NOMO-1 (cell line): ENCODE results near the gene SAP30BP.

Source experiments
- DNase-seq, 2 experiments: peaks; one replicate each; lab custom pipeline; 2025; ENCODE audit not compliant: unreplicated experiment in 2 of 2; lab: John Stamatoyannopoulos, UW

SAP30BP gene

DNA sequence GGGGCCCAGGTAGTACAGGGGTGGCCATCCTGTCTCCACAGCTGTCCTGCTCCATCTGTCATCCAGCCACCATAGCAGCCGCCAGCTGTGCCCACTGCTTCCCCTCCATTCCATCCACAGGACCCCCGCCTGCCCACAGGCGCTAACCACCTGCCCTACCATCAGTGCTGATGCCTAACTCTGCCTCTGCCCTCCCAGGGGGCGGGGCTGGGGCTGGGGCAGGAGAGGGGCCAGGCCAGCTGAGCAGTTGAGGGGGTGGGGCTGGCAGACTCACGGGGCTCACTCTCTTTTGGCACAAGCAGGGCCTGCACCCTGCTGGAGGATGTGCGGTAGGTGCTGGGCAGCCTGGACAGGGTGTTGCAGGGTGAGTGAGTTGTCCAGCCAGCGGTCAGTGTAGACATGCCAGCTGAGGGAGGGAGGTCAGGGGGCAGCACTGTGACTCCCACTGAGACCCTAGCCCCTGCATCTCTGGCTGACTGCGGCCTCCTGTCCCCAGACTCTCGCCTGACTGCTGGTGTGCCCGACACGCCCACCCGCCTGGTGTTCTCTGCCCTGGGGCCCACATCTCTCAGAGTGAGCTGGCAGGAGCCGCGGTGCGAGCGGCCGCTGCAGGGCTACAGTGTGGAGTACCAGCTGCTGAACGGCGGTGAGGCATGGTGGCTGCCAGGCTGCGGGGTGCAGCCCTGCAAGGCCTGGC is 88.2 kb downstream of the SAP30BP start:
- no peak for DNase-seq

DNA sequence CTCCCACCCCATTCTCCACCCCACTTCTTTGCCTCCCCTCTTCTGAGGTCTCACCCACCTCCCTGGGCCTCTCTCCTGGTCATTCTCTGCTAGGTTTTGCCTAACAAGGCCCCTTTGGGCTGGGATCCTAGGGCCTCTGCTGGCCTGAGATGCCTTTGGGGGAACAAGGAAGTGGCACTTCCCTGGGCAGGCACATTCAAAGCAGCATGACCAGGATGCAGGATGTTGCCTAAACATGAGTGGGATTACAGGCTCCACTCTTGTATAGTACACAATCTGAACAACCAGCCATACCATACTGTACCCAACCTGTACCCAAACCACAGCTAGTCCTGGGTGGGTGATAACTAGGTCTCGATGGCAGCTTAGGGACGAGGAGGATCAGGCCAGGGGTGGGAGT is 88.9 kb downstream of the SAP30BP start:
- DNase-seq = no peak

DNA sequence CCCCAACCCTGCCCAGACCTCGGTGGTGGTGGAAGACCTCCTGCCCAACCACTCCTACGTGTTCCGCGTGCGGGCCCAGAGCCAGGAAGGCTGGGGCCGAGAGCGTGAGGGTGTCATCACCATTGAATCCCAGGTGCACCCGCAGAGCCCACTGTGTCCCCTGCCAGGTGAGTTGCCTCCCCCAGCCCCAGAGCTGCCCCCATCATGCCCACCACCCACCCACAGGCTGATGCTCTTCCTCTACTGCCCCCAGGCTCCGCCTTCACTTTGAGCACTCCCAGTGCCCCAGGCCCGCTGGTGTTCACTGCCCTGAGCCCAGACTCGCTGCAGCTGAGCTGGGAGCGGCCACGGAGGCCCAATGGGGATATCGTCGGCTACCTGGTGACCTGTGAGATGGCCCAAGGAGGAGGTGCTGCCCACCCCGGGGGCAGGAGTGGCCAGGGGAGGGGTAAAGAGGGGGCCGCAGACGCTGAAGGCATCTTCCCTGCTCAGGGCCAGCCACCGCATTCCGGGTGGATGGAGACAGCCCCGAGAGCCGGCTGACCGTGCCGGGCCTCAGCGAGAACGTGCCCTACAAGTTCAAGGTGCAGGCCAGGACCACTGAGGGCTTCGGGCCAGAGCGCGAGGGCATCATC is 89.4 kb downstream of the SAP30BP start:
- no peak for DNase-seq

DNA sequence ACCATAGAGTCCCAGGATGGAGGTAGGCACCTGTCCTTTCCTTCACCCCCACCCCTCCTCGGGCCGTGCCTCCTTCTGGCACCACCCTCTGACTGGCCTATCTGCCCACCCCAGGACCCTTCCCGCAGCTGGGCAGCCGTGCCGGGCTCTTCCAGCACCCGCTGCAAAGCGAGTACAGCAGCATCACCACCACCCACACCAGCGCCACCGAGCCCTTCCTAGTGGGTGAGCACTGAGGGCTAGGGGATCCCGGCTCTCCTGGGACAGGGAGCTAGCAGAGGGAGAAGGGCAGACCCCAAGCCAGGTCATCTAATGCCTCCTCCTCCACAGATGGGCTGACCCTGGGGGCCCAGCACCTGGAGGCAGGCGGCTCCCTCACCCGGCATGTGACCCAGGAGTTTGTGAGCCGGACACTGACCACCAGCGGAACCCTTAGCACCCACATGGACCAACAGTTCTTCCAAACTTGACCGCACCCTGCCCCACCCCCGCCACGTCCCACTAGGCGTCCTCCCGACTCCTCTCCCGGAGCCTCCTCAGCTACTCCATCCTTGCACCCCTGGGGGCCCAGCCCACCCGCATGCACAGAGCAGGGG is 90.0 kb downstream of the SAP30BP start:
- DNase-seq = no peak
